Motor neuron (in vitro differentiated cells): ENCODE data around the gene BICD1. TPM values are rescaled to one million over a fixed set of nuclear protein-coding genes. Genes with fewer than 3 reads are reported as not detected.

Experiments
- ATAC-seq, 8 experiments: fragments of 200-7000 bp; cut with Tn5 transposase; replicated peaks in 6 of 8; 2 replicates each; pipeline ENCODE4 v1.8.0; 2021; ENCODE audit warnings: mild to moderate bottlenecking in 8 of 8, moderate library complexity in 8 of 8
- H3K27ac ChIP-seq, 2 donors: fragments of 250-450 bp; sonication (Bioruptor Pico); 2 replicates each; pipeline ENCODE4 v1.9.0; 2021; ENCODE audit warnings: antibody characterized with exemption in 2 of 2, mild to moderate bottlenecking in 2 of 2, moderate library complexity in 1 of 2
- H3K4me1 ChIP-seq, 2 donors: fragments of 250-450 bp; sonication (Bioruptor Pico); replicated peaks in 1 of 2; 2 replicates each; pipeline ENCODE4 v1.6.1; 2021; ENCODE audit warnings: antibody characterized with exemption in 2 of 2, mild to moderate bottlenecking in 2 of 2, moderate library complexity in 1 of 2
- H3K4me3 ChIP-seq, 5 donors: fragments of 250-450 bp; sonication (Bioruptor Pico); 2 replicates each; pipeline ENCODE4 v1.9.0; 2021; ENCODE audit warnings: antibody characterized with exemption in 5 of 5, mild to moderate bottlenecking in 5 of 5, moderate library complexity in 4 of 5
- WGBS, 10 experiments: fragments of 450-650 bp; shearing (Covaris generic); methylation state at CpG; one replicate each; pipeline ENCODE4 v1.0.0; 2022; 5-methylcytosine and 5-hydroxymethylcytosine counted together
- in situ Hi-C, 9 experiments: fragments of 400-800 bp; cut with MboI; loops; one replicate each; pipeline ENCODE4 v1.15.0; 2021; ENCODE audit warnings: low sequenced_read_pairs in 9 of 9, low pct_unique_long_range_greater_than_20kb in 2 of 9; ENCODE audit not compliant: unreplicated experiment in 9 of 9
- total RNA-seq, 8 experiments: library from RNA; unstranded; fragments of 300-600 nt; gene quantifications; 2 replicates each; pipeline versions ENCODE4 v1.2.3 to v1.2.4, GENCODE V29; 2022

Gene BICD1
- total RNA-seq, 8 experiments from 2014 or later = 5.1 to 63.4 (median 27.8) TPM

DNA sequence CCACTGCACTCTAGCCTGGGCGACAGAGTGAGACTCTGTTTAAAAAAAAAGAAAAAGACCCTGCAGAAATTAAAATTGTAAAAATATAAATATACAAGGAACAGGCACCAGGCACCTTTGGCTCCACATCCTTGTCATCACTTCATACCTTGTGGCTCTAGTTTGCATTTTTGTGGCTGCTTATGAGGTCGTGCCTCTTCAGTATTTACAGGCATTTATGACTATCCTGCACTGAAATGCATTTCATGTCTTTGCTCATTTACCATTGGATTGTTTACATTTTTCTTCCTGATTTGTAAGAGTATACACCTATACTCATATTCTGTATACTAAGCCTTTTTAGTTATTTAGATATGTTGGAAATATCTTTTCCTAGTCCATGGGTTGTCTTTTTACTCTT, 20.1 kb downstream of the BICD1 start:
- no peak overlapping the region for H3K27ac ChIP-seq
- 0 to 100% (median 83%) methylated on average over 1 to 2 of the region's 2 CpGs; no CpG with 5 or more reads in 3 of the 10 experiments for WGBS, 10 experiments
- in situ Hi-C loops = no loop called here
- H3K4me3 ChIP-seq = no peak overlapping the region
- peaks cover 5% of the 10 kb centered on the region in 2 donors for H3K4me1 ChIP-seq
- ATAC-seq = no peak

DNA sequence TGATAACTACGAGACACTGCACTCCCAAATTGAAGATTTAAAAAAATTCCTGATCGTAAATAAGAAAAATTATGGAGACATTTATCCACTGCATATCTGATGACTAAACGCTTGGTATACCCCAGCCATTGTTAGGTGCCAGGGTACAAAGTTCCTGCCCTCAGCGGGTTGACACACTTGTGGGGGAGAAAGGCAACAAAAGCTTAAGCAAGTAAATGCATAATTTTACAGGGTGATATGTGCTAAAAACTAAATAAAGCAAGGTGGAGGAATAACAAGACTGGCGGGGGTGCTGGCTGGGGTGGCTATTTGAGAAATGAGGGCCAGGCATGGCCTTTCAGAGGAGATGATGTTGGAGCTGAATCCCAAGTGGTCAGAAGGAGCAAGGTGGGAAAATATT, 25.0 kb downstream of the BICD1 start:
- 86 to 100% (median 94%) methylated on average over 2 to 5 of the region's 5 CpGs for WGBS, 10 experiments
- in situ Hi-C loops = no loop called here
- H3K27ac ChIP-seq = no peak overlapping the region
- ATAC-seq = no peak
- H3K4me1 ChIP-seq = no peaks in the 10 kb centered on the region
- H3K4me3 ChIP-seq = no peak overlapping the region

DNA sequence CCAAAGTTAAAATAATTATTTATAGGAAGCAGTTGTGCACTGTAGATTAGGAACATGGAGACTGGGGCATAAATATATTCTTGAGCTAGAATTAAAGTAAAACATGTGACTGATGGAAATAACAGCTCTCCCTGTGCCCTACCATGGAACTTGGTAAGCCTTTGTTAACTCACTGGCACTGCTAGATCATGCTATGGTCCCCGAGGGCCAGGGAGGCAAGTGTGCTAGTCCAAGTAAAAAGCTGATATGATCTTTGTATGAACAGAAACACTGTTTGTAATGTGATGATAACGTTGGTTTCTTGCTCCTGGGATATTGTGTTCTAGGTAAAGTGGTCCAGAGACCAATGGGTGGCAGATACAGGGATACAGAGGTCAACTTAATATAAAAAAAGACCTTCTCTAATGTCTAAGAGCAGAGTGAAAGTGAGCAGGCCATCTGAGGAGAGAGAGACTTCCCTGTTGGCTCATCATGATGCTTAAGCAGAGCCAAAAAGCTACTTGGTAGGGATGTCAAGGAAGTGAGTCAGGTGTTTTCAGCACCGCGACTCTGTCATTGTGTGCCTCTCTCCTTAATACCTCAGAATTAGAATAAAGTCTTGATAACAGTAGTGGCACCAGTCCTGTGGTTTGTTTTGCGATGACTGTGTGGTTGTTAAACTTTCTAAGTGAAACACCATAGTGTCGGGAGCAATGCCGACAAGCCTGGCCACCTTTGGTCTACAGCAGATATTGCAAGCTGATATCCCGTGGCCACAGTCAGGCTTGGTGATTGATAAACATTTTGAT, 27.6 kb downstream of the BICD1 start:
- Histone ChIP-seq H3K27ac (no peak overlapping the region), H3K4me1 (peaks cover 4% of the 10 kb centered on the region in 2 donors), H3K4me3 (no peak overlapping the region)
- WGBS, 10 experiments = 50 to 100% (median 86%) methylated on average over 1 to 7 of the region's 8 CpGs; no CpG with 5 or more reads in 3 of the 10 experiments
- ATAC-seq = no peak
- in situ Hi-C loops = no loop called here

DNA sequence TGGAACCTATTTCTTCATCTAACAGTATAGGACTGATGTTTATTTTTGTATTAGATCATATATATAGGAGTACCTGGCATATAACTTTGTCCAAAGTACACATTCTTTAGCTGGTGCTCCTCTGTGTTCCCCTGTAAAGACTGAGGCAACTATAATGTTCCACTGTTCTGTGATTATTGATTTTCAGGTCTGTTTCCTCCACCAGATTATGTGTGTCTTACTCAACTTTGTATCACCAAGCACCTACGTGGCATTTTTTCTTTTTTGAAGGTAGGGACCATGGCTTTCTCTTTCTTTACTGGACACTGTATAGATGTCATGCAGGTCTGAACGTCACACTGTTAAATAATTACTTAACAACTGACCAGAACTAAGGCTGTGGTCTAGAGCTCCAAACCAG, 29.3 kb downstream of the BICD1 start:
- Histone ChIP-seq H3K4me1 (peaks cover 18 to 21% of the 10 kb centered on the region in 2 donors), H3K27ac (no peak overlapping the region), H3K4me3 (no peak overlapping the region)
- ATAC-seq = no peak
- WGBS, 10 experiments = 43 to 100% (median 67%) methylated on average over 1 to 2 of the region's 2 CpGs; no CpG with 5 or more reads in 3 of the 10 experiments
- in situ Hi-C loops = no loop called here

DNA sequence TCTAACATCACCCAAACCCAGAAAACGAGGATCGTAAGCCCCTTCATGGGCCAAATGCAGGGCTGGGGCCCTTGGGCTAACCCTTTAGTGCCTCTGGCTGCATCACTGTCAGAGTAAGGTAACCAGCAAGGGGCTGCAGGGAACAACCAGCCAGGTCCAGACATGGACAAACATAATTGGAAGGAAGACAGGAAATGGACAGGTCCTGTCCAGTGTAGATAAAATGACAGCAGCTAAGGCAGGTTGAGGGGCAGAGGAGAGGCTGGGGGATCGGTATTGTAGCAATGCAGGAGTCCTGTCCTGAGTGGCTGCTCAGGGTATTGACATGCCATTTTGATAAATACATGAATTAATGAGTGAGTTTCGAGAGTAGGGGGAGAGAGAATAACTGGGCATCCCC, 29.8 kb downstream of the BICD1 start:
- ATAC-seq = no peak
- in situ Hi-C loops = no loop called here
- WGBS, 10 experiments = 17 to 100% (median 75%) methylated on average over 1 to 4 of the region's 4 CpGs; no CpG with 5 or more reads in 4 of the 10 experiments
- Histone ChIP-seq H3K4me1 (peaks cover 18 to 22% of the 10 kb centered on the region in 2 donors), H3K4me3 (no peak overlapping the region), H3K27ac (no peak overlapping the region)

DNA sequence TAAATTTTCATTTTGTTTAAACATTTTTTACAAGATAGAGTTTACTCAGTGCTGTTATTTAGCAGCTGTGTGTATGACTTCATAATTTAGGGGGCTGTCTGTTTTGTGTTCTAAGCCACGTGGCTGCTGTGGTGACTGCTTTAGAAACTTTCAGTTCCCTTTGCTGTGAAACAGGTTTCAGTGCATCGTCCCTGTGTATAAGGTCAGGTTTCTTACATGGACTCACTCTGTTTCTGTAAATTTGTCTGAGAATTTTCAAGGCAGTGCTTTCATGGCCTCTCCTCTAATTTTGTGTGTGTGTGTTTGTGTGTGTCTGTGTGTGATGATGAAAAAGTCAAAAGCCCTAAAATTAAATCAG, 32.4 kb downstream of the BICD1 start:
- peaks cover 18 to 30% of the 10 kb centered on the region in 2 donors for H3K4me1 ChIP-seq
- peak in 7 of 8 experiments; percentile 25 to 59 (median 36) for ATAC-seq

DNA sequence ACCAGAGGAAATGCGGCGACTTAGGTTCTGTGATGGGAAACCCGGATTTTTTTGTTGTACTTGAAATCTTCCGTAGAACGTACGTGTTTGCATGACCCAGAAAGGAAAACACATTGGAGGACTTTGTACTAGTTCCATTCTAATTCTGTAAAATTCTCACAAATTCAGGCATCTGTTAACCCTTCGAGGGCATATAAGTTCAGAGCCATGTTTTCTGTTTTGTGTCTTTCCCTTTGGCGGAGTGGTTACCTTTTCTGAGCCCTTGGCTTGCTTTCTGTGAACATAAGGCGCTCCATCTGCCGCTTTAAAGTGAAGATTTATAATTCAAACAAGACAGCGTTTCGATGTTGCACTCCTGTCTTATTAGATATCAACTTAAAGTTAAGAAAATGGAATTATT, 34.2 kb downstream of the BICD1 start:
- in situ Hi-C loops = no loop called here
- WGBS, 10 experiments = 66 to 98% (median 90%) methylated on average over 6 to 12 of the region's 12 CpGs
- Histone ChIP-seq H3K27ac (no peak overlapping the region), H3K4me3 (no peak overlapping the region), H3K4me1 (peaks cover 22 to 44% of the 10 kb centered on the region in 2 donors)
- ATAC-seq = no peak

More for the DNA sequence above, 32.4 kb downstream of the BICD1 start:
- in situ Hi-C loops = no loop called here
- Histone ChIP-seq H3K4me3 (peak overlapping the region in 1 of 5 donors; percentile 33), H3K27ac (no peak overlapping the region)
- WGBS, 10 experiments = 0 to 33% (median 0%) methylated on average over 1 to 2 of the region's 2 CpGs; no CpG with 5 or more reads in 3 of the 10 experiments

DNA sequence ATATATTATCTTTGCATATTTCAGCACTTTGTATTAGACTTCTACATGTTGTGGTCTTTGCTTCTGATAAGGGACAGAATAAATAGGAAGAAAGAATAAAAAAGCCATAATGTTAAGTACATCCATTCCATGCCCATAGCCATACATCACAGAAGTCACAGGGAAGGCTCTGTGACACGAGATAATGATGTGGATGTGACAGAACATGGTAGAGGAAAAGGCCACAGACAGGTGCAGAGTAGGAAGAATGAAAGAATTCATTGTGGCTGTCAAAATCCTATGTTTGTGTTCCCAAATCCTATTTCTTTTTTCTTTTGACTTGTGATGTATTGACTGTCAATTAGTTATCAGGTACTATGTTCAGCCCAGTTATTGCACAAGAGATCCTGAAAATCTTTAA, 38.4 kb downstream of the BICD1 start:
- WGBS, 10 experiments = 20 to 100% (median 59%) methylated on average over 1 of the region's 1 CpG; no CpG with 5 or more reads in 4 of the 10 experiments
- in situ Hi-C loops = no loop called here

DNA sequence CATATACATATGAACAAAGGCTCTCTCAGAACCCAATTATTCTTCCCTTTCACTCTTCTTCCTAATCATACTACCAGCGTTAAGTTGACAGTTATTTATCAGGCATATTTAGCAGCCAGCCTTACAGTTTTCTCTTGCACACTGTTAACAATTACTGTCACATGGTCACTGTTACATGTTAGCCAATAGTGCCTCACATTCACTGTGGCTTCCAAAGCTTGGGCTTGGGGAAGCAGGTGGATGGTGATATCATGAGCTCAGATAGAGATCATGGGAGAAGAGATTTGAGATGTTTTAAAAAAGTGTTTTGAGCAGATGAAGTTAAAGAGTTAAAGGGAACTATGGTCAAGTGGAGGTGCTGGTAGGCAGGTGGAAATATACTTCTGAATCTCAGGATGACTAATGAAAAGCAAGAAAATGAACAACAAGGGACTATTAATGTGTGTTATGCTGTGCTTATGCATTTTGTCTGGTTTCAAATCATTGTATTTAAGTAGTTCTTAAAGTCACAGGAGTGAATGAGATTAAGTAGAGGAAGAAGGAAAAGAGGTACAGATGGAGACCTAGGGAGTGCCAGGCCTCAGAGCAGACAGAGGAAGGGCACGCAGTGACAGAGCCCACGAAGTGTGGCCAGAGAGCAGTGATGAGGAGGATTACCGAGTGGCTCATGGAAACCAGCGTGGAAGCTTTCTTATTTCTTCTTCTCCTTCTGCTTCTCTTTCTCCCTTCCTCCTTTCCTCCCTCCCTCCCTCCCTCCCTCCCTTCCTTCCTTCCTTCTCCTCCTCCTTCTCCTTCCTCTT, 39.6 kb downstream of the BICD1 start:
- in situ Hi-C loops = no loop called here
- WGBS, 10 experiments = 40 to 100% (median 83%) methylated on average over 1 to 4 of the region's 5 CpGs; no CpG with 5 or more reads in 1 of the 10 experiments
- ATAC-seq = no peak
- Histone ChIP-seq H3K27ac (no peak overlapping the region), H3K4me1 (peaks cover 4 to 22% of the 10 kb centered on the region in 2 donors), H3K4me3 (no peak overlapping the region)

More for the DNA sequence above, 38.4 kb downstream of the BICD1 start:
- Histone ChIP-seq H3K4me1 (peaks cover 13 to 32% of the 10 kb centered on the region in 2 donors), H3K27ac (no peak overlapping the region), H3K4me3 (no peak overlapping the region)
- no peak for ATAC-seq

DNA sequence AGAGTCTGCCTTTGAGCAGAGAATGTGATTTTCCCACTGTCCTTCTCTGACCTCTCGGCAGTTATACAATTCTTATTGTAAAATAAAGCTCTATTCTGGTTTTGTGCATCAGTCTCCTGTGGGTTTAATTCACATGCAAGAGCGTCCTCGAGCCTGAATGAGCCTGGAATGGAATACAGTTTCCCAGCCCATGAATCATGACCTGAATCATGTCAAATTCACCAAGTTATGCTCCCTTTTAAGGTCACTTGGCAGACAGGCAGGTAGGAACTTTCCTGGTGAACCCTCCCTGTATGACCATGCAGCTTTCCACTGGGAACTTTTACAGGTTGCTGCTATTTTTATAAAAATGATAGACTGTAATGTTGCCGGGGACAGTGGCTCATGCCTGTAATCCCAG, 41.7 kb downstream of the BICD1 start:
- ATAC-seq = peak in 1 of 8 experiments; percentile 29
- peaks cover 4 to 21% of the 10 kb centered on the region in 2 donors for H3K4me1 ChIP-seq
- H3K27ac ChIP-seq = no peak overlapping the region
- 36 to 100% (median 82%) methylated on average over 1 to 4 of the region's 4 CpGs; no CpG with 5 or more reads in 1 of the 10 experiments for WGBS, 10 experiments
- no peak overlapping the region for H3K4me3 ChIP-seq
- in situ Hi-C loops = no loop called here

DNA sequence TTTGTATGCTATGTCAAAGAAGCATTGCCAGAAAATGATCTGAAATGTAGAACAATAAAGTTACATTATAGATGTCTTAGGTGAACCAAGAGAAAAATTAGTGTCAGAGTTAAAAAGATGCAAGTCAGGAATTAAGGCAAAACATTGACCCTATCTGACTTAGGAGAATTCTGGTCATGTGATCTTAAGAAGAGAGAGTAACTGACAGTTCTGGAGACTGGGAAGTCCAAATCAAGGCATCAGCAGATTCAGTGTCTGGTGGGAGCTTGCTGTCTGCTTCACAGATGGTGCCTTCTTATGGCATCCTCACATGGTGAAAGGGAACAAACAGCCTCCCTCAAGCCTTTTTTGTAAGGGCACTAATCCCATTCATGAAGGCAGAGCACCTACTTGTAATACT, 42.8 kb downstream of the BICD1 start:
- in situ Hi-C loops = no loop called here
- ATAC-seq = no peak
- H3K4me1 ChIP-seq = peaks cover 8 to 16% of the 10 kb centered on the region in 2 donors
- H3K27ac ChIP-seq = no peak overlapping the region
- no peak overlapping the region for H3K4me3 ChIP-seq

DNA sequence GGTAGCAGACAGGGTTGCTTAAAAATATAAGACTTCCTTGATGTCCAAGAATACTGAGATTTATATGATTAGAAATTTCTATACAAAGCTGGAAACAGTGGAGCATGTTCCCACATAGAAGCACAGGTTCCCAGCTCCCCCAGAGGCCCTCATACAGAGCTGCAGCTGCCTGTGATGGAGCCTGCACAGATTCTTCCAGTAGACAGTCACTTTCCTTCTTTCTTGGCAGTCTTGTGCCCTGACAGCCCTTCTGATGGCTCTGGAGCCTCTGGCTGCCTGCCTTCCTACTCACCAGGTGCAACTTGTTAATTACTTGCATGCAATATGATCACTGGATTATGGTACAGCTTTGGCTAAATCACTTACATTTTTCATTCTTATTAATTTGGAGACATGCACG, 44.4 kb downstream of the BICD1 start:
- ATAC-seq = no peak
- H3K27ac ChIP-seq = no peak overlapping the region
- H3K4me3 ChIP-seq = no peak overlapping the region
- peaks cover 16 to 23% of the 10 kb centered on the region in 2 donors for H3K4me1 ChIP-seq
- 78 to 100% (median 100%) methylated on average over 1 of the region's 1 CpG; no CpG with 5 or more reads in 3 of the 10 experiments for WGBS, 10 experiments
- in situ Hi-C loops = no loop called here

DNA sequence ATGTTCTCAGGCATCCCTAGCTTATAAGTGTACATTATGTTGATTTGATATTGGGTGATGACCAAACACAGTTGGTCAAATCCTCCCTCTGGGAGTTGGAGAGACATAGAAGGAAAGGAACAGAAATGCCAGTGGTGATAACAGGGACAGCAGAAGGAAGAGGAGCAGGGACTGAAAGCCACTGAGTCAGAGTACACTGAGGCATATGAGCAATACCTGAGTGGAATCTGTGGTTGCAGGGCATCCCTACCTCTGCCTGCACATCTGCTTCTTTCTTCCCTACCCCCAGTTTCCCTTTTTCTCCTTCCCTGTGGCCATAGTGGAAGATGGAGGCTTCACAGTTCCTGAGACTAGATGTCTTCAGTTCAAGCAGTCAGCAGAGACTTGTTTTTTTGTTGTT, 44.9 kb downstream of the BICD1 start:
- in situ Hi-C loops = no loop called here
- no peak overlapping the region for H3K4me3 ChIP-seq
- no peak overlapping the region for H3K27ac ChIP-seq
- H3K4me1 ChIP-seq = peaks cover 21 to 27% of the 10 kb centered on the region in 2 donors
- no peak for ATAC-seq
